HepG2 (cell line): ENCODE data around the gene CAPN15. TPM values are rescaled to one million over a fixed set of nuclear protein-coding genes. Genes with fewer than 3 reads are reported as not detected.

Experiments
- ATAC-seq: fragments of 200-7000 bp; cut with Tn5 transposase; 3 replicates; pipeline ENCODE4 v1.9.1; 2020; ENCODE audit warnings: mild to moderate bottlenecking, moderate library complexity
- BruUV-seq: library from RNA; stranded (reverse); fragments of 400-500 nt; replicated peaks from 2 replicates; lab custom pipeline; 2021; lab: Mats Ljungman, UMichigan
- CTCF ChIA-PET: fragments of 300-600 bp; formaldehyde crosslinking; extraction: SDS; loops from one replicate; lab custom pipeline; 2021; ENCODE audit warnings: low total read pairs, inconsistent platforms, low intra/inter-chr PET ratio; lab: Yijun Ruan, JAX
- POLR2A ChIA-PET: fragments of 350-600 bp; sonication (Branson Sonifier 250); formaldehyde crosslinking; loops from one replicate; lab custom pipeline; 2020; ENCODE audit warnings: antibody characterized with exemption, inconsistent platforms; lab: Yijun Ruan, JAX
- DNase-seq: peaks from one replicate; pipeline ENCODE4 v3.0.0-alpha.2; 2015; ENCODE audit warnings: low spot score
- FAIRE-seq: peaks from 3 replicates; lab custom pipeline; 2011; peaks lifted over from hg19 to GRCh38; lab: Jason Lieb, UNC
- H2AFZ ChIP-seq: one replicate; pipeline ENCODE4 v1.6.1; 2011; ENCODE audit warnings: low read length, inconsistent platforms
- H3K27ac ChIP-seq: fragments of 300-600 bp; 3 replicates; pipeline ENCODE4 v1.8.0; 2011; ENCODE audit warnings: mixed run types, mild to moderate bottlenecking, mixed read lengths, low read length, inconsistent platforms; ENCODE audit not compliant: insufficient read depth; ENCODE audit errors: extremely low read length
- H3K27me3 ChIP-seq, 2 experiments: fragments of 200-600 bp in 1 of 2; 2 replicates in 1 of 2; 3 replicates in 1 of 2; pipeline versions ENCODE4 v1.6.0 to v1.8.0; 2011; ENCODE audit warnings: low read length in 2 of 2, mild to moderate bottlenecking in 2 of 2, moderate library complexity in 2 of 2, inconsistent platforms in 1 of 2; ENCODE audit not compliant: insufficient read depth in 2 of 2, control insufficient read depth in 1 of 2
- H3K36me3 ChIP-seq, 2 experiments: fragments of 200-600 bp in 1 of 2; replicated peaks in 1 of 2; 2 replicates in 1 of 2; 3 replicates in 1 of 2; pipeline versions ENCODE4 v1.5.1 to v1.8.0; 2011; ENCODE audit warnings: low read length in 2 of 2, inconsistent platforms in 1 of 2; ENCODE audit not compliant: insufficient read depth in 2 of 2, control insufficient read depth in 1 of 2
- H3K4me1 ChIP-seq: 2 replicates; pipeline ENCODE4 v1.5.1; 2012; ENCODE audit warnings: low read length, inconsistent platforms; ENCODE audit not compliant: insufficient read depth
- H3K4me2 ChIP-seq: 2 replicates; pipeline ENCODE4 v1.6.0; 2011; ENCODE audit warnings: low read depth, low read length, inconsistent platforms
- H3K4me3 ChIP-seq, 3 experiments: fragments of 200-600 bp in 1 of 3; sonication (generic), shearing (Covaris generic) in 1 of 3; replicated peaks in 1 of 3; 2 replicates each; pipeline ENCODE4 v1.5.1; 2011 to 2016; ENCODE audit warnings: low read length in 3 of 3, inconsistent platforms in 2 of 3, low read depth in 2 of 3, mild to moderate bottlenecking in 2 of 3, control low read depth in 1 of 3, mixed read lengths in 1 of 3; ENCODE audit not compliant: insufficient read depth in 1 of 3
- H3K79me2 ChIP-seq: one replicate; pipeline ENCODE4 v1.6.1; 2011; ENCODE audit warnings: low read length, inconsistent platforms; ENCODE audit not compliant: insufficient read depth
- H3K9ac ChIP-seq: 2 replicates; pipeline ENCODE4 v1.6.0; 2011; ENCODE audit warnings: mild to moderate bottlenecking, low read depth, low read length, inconsistent platforms; ENCODE audit not compliant: insufficient read depth
- H3K9me3 ChIP-seq: 2 replicates; pipeline ENCODE4 v1.5.1; 2012; ENCODE audit warnings: mild to moderate bottlenecking, low read length
- H4K20me1 ChIP-seq: 2 replicates; pipeline ENCODE4 v1.6.0; 2011; ENCODE audit warnings: inconsistent platforms, mild to moderate bottlenecking, low read length, moderate library complexity; ENCODE audit not compliant: insufficient read depth
- ATF7-NPFF ChIP-seq: sonication (generic); formaldehyde crosslinking; IDR thresholded peaks from 2 replicates; pipeline ENCODE4 v1.8.1; 2023; ENCODE audit warnings: mild to moderate bottlenecking, low read depth, missing genetic modification reagents, moderate library complexity
- CBX1 ChIP-seq: IDR thresholded peaks from one replicate; pipeline ENCODE4 v1.6.1; 2016; ENCODE audit warnings: antibody characterized with exemption, low read depth
- EZH2 ChIP-seq: conservative IDR thresholded peaks from 2 replicates; pipeline ENCODE4 v1.6.1; 2012; ENCODE audit warnings: mild to moderate bottlenecking, low read depth, low read length, moderate library complexity
- KDM2A ChIP-seq: sonication (generic); formaldehyde crosslinking; IDR thresholded peaks from 2 replicates; pipeline ENCODE4 v1.4.0; 2020; ENCODE audit warnings: low read depth, missing genetic modification reagents, borderline replicate concordance
- NFE2L2 ChIP-seq: fragments of 150-350 bp; IDR thresholded peaks from 2 replicates; pipeline ENCODE4 v1.6.1; 2014; ENCODE audit warnings: low read length
- NFKB2 ChIP-seq: sonication (generic); formaldehyde crosslinking; IDR thresholded peaks from 2 replicates; pipeline ENCODE4 v1.4.0; 2020; ENCODE audit warnings: missing genetic modification reagents, borderline replicate concordance
- SALL1 ChIP-seq: sonication (generic); formaldehyde crosslinking; IDR thresholded peaks from 2 replicates; pipeline ENCODE4 v1.8.0; 2022; ENCODE audit warnings: mild to moderate bottlenecking, missing genetic modification reagents
- ZC3H13 ChIP-seq: sonication (generic); formaldehyde crosslinking; IDR thresholded peaks from 2 replicates; pipeline ENCODE4 v1.8.1; 2023; ENCODE audit warnings: mild to moderate bottlenecking, missing genetic modification reagents, moderate library complexity
- ZNF577 ChIP-seq: sonication (generic); formaldehyde crosslinking; IDR thresholded peaks from 2 replicates; pipeline ENCODE4 v1.4.0; 2020; ENCODE audit warnings: mild to moderate bottlenecking, low read depth, missing genetic modification reagents, borderline replicate concordance
- ZNF75D ChIP-seq: sonication (generic); formaldehyde crosslinking; IDR thresholded peaks from 2 replicates; pipeline ENCODE4 v1.8.1; 2023; ENCODE audit warnings: missing genetic modification reagents, mild to moderate bottlenecking, borderline replicate concordance
- ZNF776 ChIP-seq: sonication (generic); formaldehyde crosslinking; IDR thresholded peaks from 2 replicates; pipeline ENCODE4 v1.4.0; 2020; ENCODE audit warnings: mild to moderate bottlenecking, missing genetic modification reagents
- ZNF788 ChIP-seq: sonication (generic); formaldehyde crosslinking; IDR thresholded peaks from 2 replicates; pipeline ENCODE4 v1.5.0; 2020; ENCODE audit warnings: mild to moderate bottlenecking, missing genetic modification reagents, borderline replicate concordance
- ZNF816 ChIP-seq: sonication (generic); formaldehyde crosslinking; IDR thresholded peaks from 2 replicates; pipeline ENCODE4 v1.8.0; 2022; ENCODE audit warnings: missing genetic modification reagents, mild to moderate bottlenecking, borderline replicate concordance
- ZNF850 ChIP-seq: sonication (generic); formaldehyde crosslinking; conservative IDR thresholded peaks from 2 replicates; pipeline ENCODE4 v1.9.0; 2021; ENCODE audit warnings: mild to moderate bottlenecking, missing genetic modification reagents
- WGBS: methylation state at CpG from one replicate; pipeline ENCODE4 v1.1.6; 2017; ENCODE audit warnings: low lambda C conversion rate; 5-methylcytosine and 5-hydroxymethylcytosine counted together
- in situ Hi-C: cut with HindIII; loops from 2 replicates; pipeline ENCODE4 v1.10.0; 2017; ENCODE audit warnings: low pct_unique_long_range_greater_than_20kb; ENCODE audit not compliant: extremely low pct_ligation_motif_present
- intact Hi-C: fragments of 100-400 bp; cut with micrococcal nuclease; formaldehyde crosslinking; loops from one replicate; pipeline ENCODE4 v1.10.0; 2022; ENCODE audit not compliant: unreplicated experiment
- polyA plus RNA-seq, 8 experiments: library from polyadenylated mRNA; depleted of rRNA in 3 of 8; stranded (reverse) in 7 of 8; unstranded in 1 of 8; fragments of >200 nt; fragmentation: Illumina TruSeq in 4 of 8; extraction: Trizol in 4 of 8; gene quantifications; 2 replicates each; pipeline versions ENCODE4 v1.2.1 to v1.2.3, GENCODE V29; 2011 to 2016; ENCODE audit warnings: low read depth in 4 of 8, missing spikeins in 1 of 8, mixed read lengths in 1 of 8; ENCODE audit not compliant: insufficient read depth in 1 of 8
- total RNA-seq, 5 experiments: library from RNA; depleted of rRNA; stranded (reverse); fragments of >200 nt; fragmentation: Illumina TruSeq; extraction: Trizol; gene quantifications; 2 replicates each; pipeline ENCODE4 v1.2.3, GENCODE V29; 2016; ENCODE audit warnings: low read depth in 1 of 5
- TF ChIP-seq, protein P1 (sequence below): sonication (generic); formaldehyde crosslinking; IDR thresholded peaks from 2 replicates; pipeline ENCODE4 v1.4.0; 2020; ENCODE audit warnings: missing genetic modification reagents
- TF ChIP-seq, protein P2 (sequence below): sonication (generic); formaldehyde crosslinking; IDR thresholded peaks from 2 replicates; pipeline ENCODE4 v1.4.0; 2020; ENCODE audit warnings: mild to moderate bottlenecking, missing genetic modification reagents
- TF ChIP-seq, protein P3 (sequence below): IDR thresholded peaks from 2 replicates; pipeline ENCODE4 v1.6.1; 2016; ENCODE audit warnings: low read depth, control low read depth
- TF ChIP-seq, protein P4 (sequence below): IDR thresholded peaks from 2 replicates; pipeline ENCODE4 v1.6.1; 2016

The CAPN15 gene
- total and polyA plus RNA-seq, 2 of the 13 experiments (the other 11 are each of a cell fraction or from before 2014, with no cell fraction given): 14.9 to 24.5 TPM

DNA sequence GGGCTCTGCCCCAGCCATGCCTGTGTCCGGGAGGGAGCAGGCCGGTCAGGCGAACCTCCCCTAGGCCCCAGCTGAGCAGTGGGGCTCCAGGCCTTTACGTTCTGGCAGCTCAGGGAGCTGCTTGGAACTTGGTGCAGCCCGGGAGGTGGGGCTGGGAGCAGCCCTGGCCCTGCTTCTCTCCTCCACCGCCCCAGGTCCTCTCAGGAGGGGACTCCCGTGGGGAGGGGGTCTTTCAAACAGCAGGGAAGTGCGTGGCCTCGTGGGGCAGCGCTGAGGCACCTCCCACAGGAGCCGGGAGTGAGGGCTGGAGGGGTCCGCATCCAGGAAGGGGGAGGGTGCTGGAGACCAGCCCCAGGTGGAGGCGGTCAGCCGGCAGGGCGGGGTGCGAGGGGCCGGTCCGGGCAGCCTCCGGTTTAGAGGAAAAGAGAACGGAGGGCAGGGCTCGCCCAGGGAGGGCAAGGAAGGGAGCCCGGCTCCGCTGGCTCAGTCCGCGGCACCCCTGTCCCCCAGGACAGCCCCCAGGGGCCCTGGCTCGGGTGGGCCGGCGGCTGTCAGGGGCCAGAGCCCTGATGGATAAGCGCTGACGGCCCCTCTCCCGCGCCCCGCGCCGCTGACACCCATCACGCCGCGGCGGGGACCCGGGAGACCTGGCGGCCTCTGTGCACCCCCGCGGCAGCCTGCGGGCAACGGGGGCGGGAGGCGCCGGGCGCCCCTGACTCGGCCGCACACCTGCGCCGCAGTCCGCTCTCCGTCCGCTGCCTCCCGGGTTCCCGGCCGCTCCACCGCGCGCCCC lies 32.1 kb downstream of the CAPN15 start:
- Histone ChIP-seq H3K27ac (no peak overlapping the region), H3K36me3 (no peaks in the 10 kb centered on the region), H3K9me3 (no peaks in the 10 kb centered on the region), H3K27me3 (peaks cover 14 to 49% of the 10 kb centered on the region in 2 experiments), H3K4me1 (peaks cover 72% of the 10 kb centered on the region), H3K4me3 (peak overlapping the region; percentile 5 to 67 (median 25)), H3K9ac (peak overlapping the region; percentile 49; the same call in 1 of the 2 replicates), H2AFZ (no peak overlapping the region), H3K4me2 (peak overlapping the region; percentile 85), H3K79me2 (no peaks in the 10 kb centered on the region), H4K20me1 (no peaks in the 10 kb centered on the region)
- no TSS peak for BruUV-seq
- in situ Hi-C loops: no loop called here
- intact Hi-C loops: no loop called here
- 7% methylated on average over 13 of the region's 62 CpGs for WGBS
- CTCF ChIA-PET: no interaction called here
- ATAC-seq: peak; percentile 41
- no peak for DNase-seq
- no peak for FAIRE-seq
- POLR2A ChIA-PET: interaction anchor here (0.5 to 2.3 kb wide), 5 partner anchors 17 to 862 kb away, joined by 3 to 17 read pairs (median 3); no protein-coding TSS in a partner anchor
- TF ChIP-seq, protein P1, sequence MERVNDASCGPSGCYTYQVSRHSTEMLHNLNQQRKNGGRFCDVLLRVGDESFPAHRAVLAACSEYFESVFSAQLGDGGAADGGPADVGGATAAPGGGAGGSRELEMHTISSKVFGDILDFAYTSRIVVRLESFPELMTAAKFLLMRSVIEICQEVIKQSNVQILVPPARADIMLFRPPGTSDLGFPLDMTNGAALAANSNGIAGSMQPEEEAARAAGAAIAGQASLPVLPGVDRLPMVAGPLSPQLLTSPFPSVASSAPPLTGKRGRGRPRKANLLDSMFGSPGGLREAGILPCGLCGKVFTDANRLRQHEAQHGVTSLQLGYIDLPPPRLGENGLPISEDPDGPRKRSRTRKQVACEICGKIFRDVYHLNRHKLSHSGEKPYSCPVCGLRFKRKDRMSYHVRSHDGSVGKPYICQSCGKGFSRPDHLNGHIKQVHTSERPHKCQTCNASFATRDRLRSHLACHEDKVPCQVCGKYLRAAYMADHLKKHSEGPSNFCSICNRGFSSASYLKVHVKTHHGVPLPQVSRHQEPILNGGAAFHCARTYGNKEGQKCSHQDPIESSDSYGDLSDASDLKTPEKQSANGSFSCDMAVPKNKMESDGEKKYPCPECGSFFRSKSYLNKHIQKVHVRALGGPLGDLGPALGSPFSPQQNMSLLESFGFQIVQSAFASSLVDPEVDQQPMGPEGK (CRISPR knock-in tag): 0 out of 2 replicates have a peak, but pooled peaks have one; percentile 13
- TF ChIP-seq, protein P2, sequence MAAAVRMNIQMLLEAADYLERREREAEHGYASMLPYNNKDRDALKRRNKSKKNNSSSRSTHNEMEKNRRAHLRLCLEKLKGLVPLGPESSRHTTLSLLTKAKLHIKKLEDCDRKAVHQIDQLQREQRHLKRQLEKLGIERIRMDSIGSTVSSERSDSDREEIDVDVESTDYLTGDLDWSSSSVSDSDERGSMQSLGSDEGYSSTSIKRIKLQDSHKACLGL (CRISPR knock-in tag): 0 out of 2 replicates have a peak, but pooled peaks have one; percentile 34
- TF ChIP-seq CBX1 (no peak), EZH2 (peak; percentile 34; the same call in 1 of the 2 replicates), ZNF577 (CRISPR knock-in tag) (no peak), ATF7-NPFF (CRISPR knock-in tag) (no peak), NFKB2 (CRISPR knock-in tag) (peak; percentile 1; the same call in 1 of the 2 replicates), ZNF850 (CRISPR knock-in tag) (0 out of 2 replicates have a peak, but pooled peaks have one; percentile 42), ZNF816 (0 out of 2 replicates have a peak, but pooled peaks have one; percentile 38), ZNF776 (CRISPR knock-in tag) (no peak), KDM2A (CRISPR knock-in tag) (0 out of 2 replicates have a peak, but pooled peaks have one; percentile 22), ZNF788 (CRISPR knock-in tag) (0 out of 2 replicates have a peak, but pooled peaks have one; percentile 5), SALL1 (CRISPR knock-in tag) (peak; percentile 20; the same call in 1 of the 2 replicates), NFE2L2 (no peak), ZC3H13 (CRISPR knock-in tag) (0 out of 2 replicates have a peak, but pooled peaks have one; percentile 34), ZNF75D (CRISPR knock-in tag) (no peak)
- TF ChIP-seq, protein P3, sequence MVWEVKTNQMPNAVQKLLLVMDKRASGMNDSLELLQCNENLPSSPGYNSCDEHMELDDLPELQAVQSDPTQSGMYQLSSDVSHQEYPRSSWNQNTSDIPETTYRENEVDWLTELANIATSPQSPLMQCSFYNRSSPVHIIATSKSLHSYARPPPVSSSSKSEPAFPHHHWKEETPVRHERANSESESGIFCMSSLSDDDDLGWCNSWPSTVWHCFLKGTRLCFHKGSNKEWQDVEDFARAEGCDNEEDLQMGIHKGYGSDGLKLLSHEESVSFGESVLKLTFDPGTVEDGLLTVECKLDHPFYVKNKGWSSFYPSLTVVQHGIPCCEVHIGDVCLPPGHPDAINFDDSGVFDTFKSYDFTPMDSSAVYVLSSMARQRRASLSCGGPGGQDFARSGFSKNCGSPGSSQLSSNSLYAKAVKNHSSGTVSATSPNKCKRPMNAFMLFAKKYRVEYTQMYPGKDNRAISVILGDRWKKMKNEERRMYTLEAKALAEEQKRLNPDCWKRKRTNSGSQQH: no peak
- TF ChIP-seq, protein P4, sequence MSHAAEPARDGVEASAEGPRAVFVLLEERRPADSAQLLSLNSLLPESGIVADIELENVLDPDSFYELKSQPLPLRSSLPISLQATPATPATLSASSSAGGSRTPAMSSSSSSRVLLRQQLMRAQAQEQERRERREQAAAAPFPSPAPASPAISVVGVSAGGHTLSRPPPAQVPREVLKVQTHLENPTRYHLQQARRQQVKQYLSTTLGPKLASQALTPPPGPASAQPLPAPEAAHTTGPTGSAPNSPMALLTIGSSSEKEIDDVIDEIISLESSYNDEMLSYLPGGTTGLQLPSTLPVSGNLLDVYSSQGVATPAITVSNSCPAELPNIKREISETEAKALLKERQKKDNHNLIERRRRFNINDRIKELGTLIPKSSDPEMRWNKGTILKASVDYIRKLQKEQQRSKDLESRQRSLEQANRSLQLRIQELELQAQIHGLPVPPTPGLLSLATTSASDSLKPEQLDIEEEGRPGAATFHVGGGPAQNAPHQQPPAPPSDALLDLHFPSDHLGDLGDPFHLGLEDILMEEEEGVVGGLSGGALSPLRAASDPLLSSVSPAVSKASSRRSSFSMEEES (CRISPR knock-in tag): no peak
